Inflammatory macrophage treated with lipopolysaccharide for 1 hour (primary cell): ENCODE measurements around the gene ERICH2.

ENCODE experiments used
- DNase-seq, 2 donors: peaks; one replicate each; pipeline ENCODE4 v3.0.0-alpha.2; 2020 to 2022

Gene ERICH2

GRCh38 chr2:170846314-170846713 is 76.1 kb downstream of the ERICH2 start:
- DNase-seq: no peak

- DNase-seq: no peak
Observed at GRCh38 chr2:170847716-170848115, 77.5 kb downstream of the ERICH2 start.
